IMR-90 (cell line): ENCODE measurements around the gene TSPAN4. TPM values are rescaled to one million over a fixed set of nuclear protein-coding genes. Genes with fewer than 3 reads are reported as not detected.

Experiments used
- ATAC-seq: fragments of 200-7000 bp; cut with Tn5 transposase; 2 replicates; pipeline ENCODE4 v1.9.1; 2020; ENCODE audit warnings: low read depth, mild to moderate bottlenecking, moderate library complexity
- BruUV-seq: library from RNA; stranded (reverse); fragments of 400-500 nt; replicated peaks from 2 replicates; lab custom pipeline; 2021; lab: Mats Ljungman, UMichigan
- CTCF ChIA-PET: fragments of 300-600 bp; formaldehyde crosslinking; extraction: SDS; loops from one replicate; lab custom pipeline; 2021; ENCODE audit warnings: antibody characterized with exemption; lab: Yijun Ruan, JAX
- POLR2A ChIA-PET: fragments of 300-600 bp; sonication (Branson Sonifier 250); formaldehyde crosslinking; loops from one replicate; lab custom pipeline; 2022; ENCODE audit warnings: antibody characterized with exemption; ENCODE audit not compliant: unreplicated experiment; lab: Charles Lee
- DNase-seq: peaks from one replicate; pipeline ENCODE4 v3.0.0; 2013
- H2AFZ ChIP-seq: replicated peaks from 2 replicates; pipeline ENCODE3; 2013; ENCODE audit warnings: low read length, mild to moderate bottlenecking; ENCODE audit not compliant: poor library complexity
- H2AK5ac ChIP-seq: 2 replicates; pipeline ENCODE4 v1.6.1; 2013; ENCODE audit warnings: low read depth, low read length, inconsistent platforms
- H2AK9ac ChIP-seq: replicated peaks from 2 replicates; pipeline ENCODE3; 2013; ENCODE audit warnings: mild to moderate bottlenecking, low read depth, low read length, moderate library complexity; ENCODE audit not compliant: poor library complexity
- H2BK120ac ChIP-seq: 2 replicates; pipeline ENCODE4 v1.6.1; 2013; ENCODE audit warnings: low read depth, low read length, inconsistent platforms
- H2BK15ac ChIP-seq: 3 replicates; pipeline ENCODE4 v1.6.1; 2013; ENCODE audit warnings: low read depth, low read length, inconsistent platforms
- H2BK20ac ChIP-seq: 2 replicates; pipeline ENCODE4 v1.6.1; 2013; ENCODE audit warnings: low read depth, mild to moderate bottlenecking, inconsistent platforms, low read length, moderate library complexity
- H2BK5ac ChIP-seq: 2 replicates; pipeline ENCODE4 v1.6.1; 2013; ENCODE audit warnings: mild to moderate bottlenecking, low read depth, low read length, inconsistent platforms; ENCODE audit not compliant: poor library complexity, severe bottlenecking
- H3K14ac ChIP-seq: replicated peaks from 2 replicates; pipeline ENCODE4 v1.6.1; 2013; ENCODE audit warnings: low read depth, low read length, inconsistent platforms
- H3K18ac ChIP-seq: 2 replicates; pipeline ENCODE4 v1.6.1; 2013; ENCODE audit warnings: low read depth, low read length, control low read depth
- H3K23ac ChIP-seq: 2 replicates; pipeline ENCODE4 v1.6.1; 2013; ENCODE audit warnings: low read depth, low read length, inconsistent platforms
- H3K27ac ChIP-seq: 2 replicates; pipeline ENCODE4 v1.5.1; 2013; ENCODE audit warnings: mild to moderate bottlenecking, control low read depth, low read length; ENCODE audit not compliant: insufficient read depth
- H3K27me3 ChIP-seq: 2 replicates; pipeline ENCODE4 v1.6.1; 2013; ENCODE audit warnings: low read length; ENCODE audit not compliant: control insufficient read depth, insufficient read depth
- H3K36me3 ChIP-seq: 2 replicates; pipeline ENCODE4 v1.6.1; 2013; ENCODE audit warnings: low read length, mixed read lengths; ENCODE audit not compliant: control insufficient read depth, insufficient read depth
- H3K4ac ChIP-seq: 2 replicates; pipeline ENCODE4 v1.6.1; 2013; ENCODE audit warnings: low read depth, low read length, inconsistent platforms
- H3K4me1 ChIP-seq: 2 replicates; pipeline ENCODE4 v1.6.1; 2013; ENCODE audit warnings: low read length, mixed read lengths; ENCODE audit not compliant: control insufficient read depth, insufficient read depth
- H3K4me2 ChIP-seq: 2 replicates; pipeline ENCODE4 v1.6.1; 2013; ENCODE audit warnings: low read depth, mild to moderate bottlenecking, control low read depth, low read length, moderate library complexity
- H3K4me3 ChIP-seq: 2 replicates; pipeline ENCODE4 v1.5.1; 2013; ENCODE audit warnings: low read depth, mild to moderate bottlenecking, control low read depth, low read length, moderate library complexity; ENCODE audit not compliant: insufficient read depth
- H3K56ac ChIP-seq: 2 replicates; pipeline ENCODE4 v1.6.1; 2013; ENCODE audit warnings: low read length, inconsistent platforms; ENCODE audit not compliant: insufficient read depth; ENCODE audit errors: extremely low read depth
- H3K79me1 ChIP-seq, 2 experiments: 2 replicates each; pipeline ENCODE4 v1.6.1; 2013; ENCODE audit warnings: low read length in 2 of 2, inconsistent platforms in 1 of 2, low read depth in 1 of 2
- H3K9ac ChIP-seq: 2 replicates; pipeline ENCODE4 v1.6.1; 2013; ENCODE audit warnings: low read depth, low read length, control low read depth
- H3K9me1 ChIP-seq: 2 replicates; pipeline ENCODE4 v1.6.1; 2013; ENCODE audit warnings: low read length, inconsistent platforms; ENCODE audit not compliant: insufficient read depth
- H3K9me3 ChIP-seq: 2 replicates; pipeline ENCODE4 v1.6.1; 2013; ENCODE audit warnings: low read length; ENCODE audit not compliant: control insufficient read depth, insufficient read depth
- H4K20me1 ChIP-seq: 2 replicates; pipeline ENCODE4 v1.6.1; 2013; ENCODE audit warnings: low read length, inconsistent platforms; ENCODE audit not compliant: insufficient read depth
- H4K5ac ChIP-seq: 2 replicates; pipeline ENCODE4 v1.6.1; 2013; ENCODE audit warnings: mild to moderate bottlenecking, low read depth, low read length, control low read depth
- H4K8ac ChIP-seq, 2 experiments: 2 replicates each; pipeline ENCODE4 v1.6.1; 2013; ENCODE audit warnings: low read depth in 2 of 2, low read length in 2 of 2, control low read depth in 1 of 2, inconsistent platforms in 1 of 2
- H4K91ac ChIP-seq: 2 replicates; pipeline ENCODE4 v1.6.1; 2013; ENCODE audit warnings: low read depth, low read length, inconsistent platforms; ENCODE audit not compliant: insufficient read depth
- BHLHE40 ChIP-seq: fragments of 150-350 bp; IDR thresholded peaks from 2 replicates; pipeline ENCODE4 v1.6.1; 2016; ENCODE audit warnings: mild to moderate bottlenecking, low read depth, low read length
- CHD1 ChIP-seq: IDR thresholded peaks from 2 replicates; pipeline ENCODE4 v1.6.1; 2012; ENCODE audit warnings: low read depth, low read length, improper control_type of control experiment
- CTCF ChIP-seq: conservative IDR thresholded peaks from 2 replicates; pipeline ENCODE4 v1.5.1; 2012; ENCODE audit warnings: mild to moderate bottlenecking, low read depth, low read length, improper control_type of control experiment
- FOS ChIP-seq: fragments of 150-350 bp; IDR thresholded peaks from 2 replicates; pipeline ENCODE4 v1.6.1; 2016; ENCODE audit warnings: low read depth, low read length
- MAFK ChIP-seq: IDR thresholded peaks from 2 replicates; pipeline ENCODE4 v1.6.1; 2012; ENCODE audit warnings: low read depth, low read length, improper control_type of control experiment
- MAZ ChIP-seq: IDR thresholded peaks from 2 replicates; pipeline ENCODE4 v1.6.1; 2012; ENCODE audit warnings: low read depth, mild to moderate bottlenecking, low read length, improper control_type of control experiment, moderate library complexity, borderline replicate concordance
- MXI1 ChIP-seq: IDR thresholded peaks from 2 replicates; pipeline ENCODE4 v1.6.1; 2012; ENCODE audit warnings: low read depth, mild to moderate bottlenecking, low read length, moderate library complexity, borderline replicate concordance
- NFE2L2 ChIP-seq: fragments of 150-350 bp; IDR thresholded peaks from 2 replicates; pipeline ENCODE4 v1.6.1; 2016; ENCODE audit warnings: low read depth, mild to moderate bottlenecking, low read length
- POLR2A ChIP-seq: IDR thresholded peaks from 2 replicates; pipeline ENCODE4 v1.6.1; 2012; ENCODE audit warnings: mild to moderate bottlenecking, low read depth, low read length
- RCOR1 ChIP-seq: IDR thresholded peaks from 2 replicates; pipeline ENCODE4 v1.6.1; 2012; ENCODE audit warnings: mild to moderate bottlenecking, low read length, improper control_type of control experiment; ENCODE audit not compliant: insufficient replicate concordance
- RFX5 ChIP-seq: IDR thresholded peaks from 2 replicates; pipeline ENCODE4 v1.8.0; 2012; ENCODE audit warnings: low read depth, mild to moderate bottlenecking, low read length, moderate library complexity
- SMC3 ChIP-seq: fragments of 150-350 bp; IDR thresholded peaks from 2 replicates; pipeline ENCODE4 v1.6.1; 2016; ENCODE audit warnings: low read depth, mild to moderate bottlenecking, antibody characterized with exemption, low read length, moderate library complexity
- USF2 ChIP-seq: fragments of 150-350 bp; IDR thresholded peaks from 2 replicates; pipeline ENCODE4 v1.6.1; 2017; ENCODE audit warnings: mild to moderate bottlenecking, antibody characterized with exemption, low read length, low read depth
- WGBS, 2 experiments: methylation state at CpG; one replicate each; pipeline versions ENCODE4 v1.1.5 to v1.1.7; 2013; ENCODE audit warnings: missing lambda C conversion rate in 2 of 2; ENCODE audit not compliant: insufficient read length in 1 of 2; ENCODE audit errors: extremely low coverage in 2 of 2; 5-methylcytosine and 5-hydroxymethylcytosine counted together
- dilution Hi-C: fragments of 300-500 bp; cut with HindIII; formaldehyde crosslinking; loops from one replicate; pipeline ENCODE4 v1.14.3; 2018; ENCODE audit warnings: low sequenced_read_pairs; ENCODE audit not compliant: unreplicated experiment
- in situ Hi-C: fragments of 300-500 bp; cut with MboI; formaldehyde crosslinking; loops from 3 replicates; pipeline ENCODE4 v1.14.3; 2019; ENCODE audit warnings: low sequenced_read_pairs, inconsistent platforms, mixed read lengths
- intact Hi-C: fragments of 100-400 bp; cut with micrococcal nuclease; formaldehyde crosslinking; loops from 2 replicates; pipeline ENCODE4 v1.10.0; 2022
- polyA plus RNA-seq, 3 experiments: library from polyadenylated mRNA; depleted of rRNA; stranded (reverse); fragments of >200 nt; gene quantifications; 2 replicates each; pipeline ENCODE4 v1.2.3, GENCODE V29; 2012; ENCODE audit warnings: low replicate concordance in 1 of 3
- total RNA-seq: library from RNA; depleted of rRNA; stranded (reverse); fragments of >200 nt; gene quantifications from 2 replicates; pipeline ENCODE4 v1.2.3, GENCODE V29; 2012

TSPAN4 gene
- total and polyA plus RNA-seq, 2 of the 4 experiments (the other 2 are of a cell fraction), result 161 to 293 TPM

- TF ChIP-seq CTCF (no peak), MXI1 (no peak), NFE2L2 (no peak), FOS (no peak), SMC3 (no peak)
Measured at GRCh38 chr11:792873-793272, 49.8 kb upstream of the TSPAN4 start (continued).

DNA sequence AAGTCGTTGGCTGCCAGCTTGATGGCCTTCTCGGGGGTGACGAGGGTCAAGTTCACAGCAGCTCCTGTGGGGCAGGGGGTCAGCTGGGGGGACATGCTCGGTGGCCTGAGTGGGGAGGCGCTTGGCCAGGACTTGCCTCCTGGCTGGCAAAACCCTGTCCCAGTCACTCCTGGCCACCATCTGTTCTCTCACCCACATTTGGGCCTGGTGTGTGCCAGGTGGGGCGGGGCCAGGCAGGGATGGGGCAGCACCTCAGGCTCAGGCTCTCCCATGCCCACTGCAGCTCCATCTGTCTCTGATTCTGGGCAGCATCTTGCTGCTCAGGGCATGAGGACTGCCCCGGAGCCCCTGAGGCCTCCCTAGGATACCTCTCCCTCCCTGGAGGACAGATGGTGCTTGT, 49.1 kb upstream of the TSPAN4 start:
- Histone ChIP-seq H3K14ac (no peak overlapping the region), H4K8ac (no peak overlapping the region), H2AFZ (peak overlapping the region; percentile 5), H3K79me1 (peaks cover 0 to 27% of the 10 kb centered on the region in 2 experiments; a peak in 3 of 4 replicates), H2BK15ac (no peak overlapping the region), H3K18ac (no peak overlapping the region), H4K20me1 (peaks cover 18% of the 10 kb centered on the region), H2AK9ac (no peak overlapping the region), H3K27ac (no peak overlapping the region), H3K4me3 (no peak overlapping the region), H2AK5ac (no peak overlapping the region), H2BK120ac (no peak overlapping the region), H2BK20ac (no peak overlapping the region), H3K9me3 (no peaks in the 10 kb centered on the region), H2BK5ac (no peak overlapping the region), H3K4me1 (peaks cover 16% of the 10 kb centered on the region), H3K4me2 (no peak overlapping the region), H4K91ac (no peak overlapping the region), H3K56ac (no peak overlapping the region), H3K27me3 (no peaks in the 10 kb centered on the region), H3K9me1 (peaks cover 6% of the 10 kb centered on the region; the same call in 1 of the 2 replicates), H3K9ac (no peak overlapping the region), H3K36me3 (peaks cover 23% of the 10 kb centered on the region; the same call in 1 of the 2 replicates), H4K5ac (no peak overlapping the region), H3K4ac (no peak overlapping the region), H3K23ac (no peak overlapping the region)
- dilution Hi-C loops, result no loop called here
- BruUV-seq, result no TSS peak
- in situ Hi-C loops, result no loop called here
- CTCF ChIA-PET, result no interaction called here
- no CpG with 5 or more reads among the region's 7 CpGs for WGBS, 2 experiments
- intact Hi-C loops, result no loop called here
- POLR2A ChIA-PET, result no interaction called here
- DNase-seq (no peak), ATAC-seq (no peak)
- TF ChIP-seq POLR2A (no peak), MAZ (no peak), MAFK (no peak), RCOR1 (no peak), USF2 (no peak), MXI1 (no peak), BHLHE40 (no peak), CTCF (no peak), RFX5 (no peak), FOS (no peak), SMC3 (no peak), CHD1 (no peak), NFE2L2 (no peak)
